Effector memory CD8-positive, alpha-beta T cell (primary cell): ENCODE results near the gene TGFBR1.

ENCODE experiments used
- ATAC-seq: fragments of 150-1000 bp; cut with Tn5 transposase; replicated peaks from 2 replicates; pipeline ENCODE4 v1.10.0; 2021; ENCODE audit warnings: mild to moderate bottlenecking, moderate library complexity
- DNase-seq, 3 experiments: peaks; one replicate each; pipeline ENCODE4 v3.0.0; 2021
- H3K27ac Mint-ChIP-seq, 2 donors: one replicate each; pipeline ENCODE4 v1.8.0; 2022; ENCODE audit warnings: mild to moderate bottlenecking in 2 of 2, mixed read lengths in 2 of 2, moderate library complexity in 2 of 2
- H3K27me3 Mint-ChIP-seq, 2 donors: one replicate each; pipeline ENCODE4 v1.8.0; 2022; ENCODE audit warnings: mixed read lengths in 2 of 2
- H3K36me3 Mint-ChIP-seq: one replicate; pipeline ENCODE4 v1.8.0; 2022; ENCODE audit warnings: mild to moderate bottlenecking, moderate library complexity, mixed read lengths; ENCODE audit not compliant: insufficient read depth
- H3K4me1 Mint-ChIP-seq, 2 donors: one replicate each; pipeline ENCODE4 v1.8.0; 2022; ENCODE audit warnings: low read depth in 2 of 2, mixed read lengths in 2 of 2
- H3K4me3 Mint-ChIP-seq, 2 donors: one replicate each; pipeline ENCODE4 v1.8.0; 2022; ENCODE audit warnings: mild to moderate bottlenecking in 2 of 2, mixed read lengths in 2 of 2, moderate library complexity in 2 of 2
- H3K9me3 Mint-ChIP-seq, 2 donors: one replicate each; pipeline ENCODE4 v1.8.0; 2022; ENCODE audit warnings: mixed read lengths in 2 of 2

TGFBR1 gene

GRCh38 chr9:99103901-99104458 is 933 bp upstream of the TGFBR1 start:
- ATAC-seq (no peak), DNase-seq (no peak)
- peak overlapping the region; percentile 82 to 86 for H3K4me3 Mint-ChIP-seq
- H3K27ac Mint-ChIP-seq = peak overlapping the region; percentile 87 to 95
- H3K4me1 Mint-ChIP-seq = peaks cover 55 to 66% of the 10 kb centered on the region in 2 donors
- no peaks in the 10 kb centered on the region for H3K27me3 Mint-ChIP-seq
- no peaks in the 10 kb centered on the region for H3K9me3 Mint-ChIP-seq
- peaks cover 11% of the 10 kb centered on the region for H3K36me3 Mint-ChIP-seq

- Mint-ChIP-seq H3K4me3 (peak overlapping the region; percentile 82 to 86), H3K36me3 (peaks cover 13% of the 10 kb centered on the region), H3K27me3 (no peaks in the 10 kb centered on the region), H3K27ac (peak overlapping the region; percentile 74 to 95), H3K9me3 (no peaks in the 10 kb centered on the region), H3K4me1 (peaks cover 54 to 66% of the 10 kb centered on the region in 2 donors)
- peak; percentile 13 for ATAC-seq
- peak in 1 of 3 experiments; percentile 15 for DNase-seq
Measured at GRCh38 chr9:99105152-99106043, 485 bp downstream of the TGFBR1 start.

GRCh38 chr9:99106044-99106375 is 1.1 kb downstream of the TGFBR1 start:
- Mint-ChIP-seq H3K36me3 (peaks cover 13% of the 10 kb centered on the region), H3K9me3 (no peaks in the 10 kb centered on the region)
- no peak for ATAC-seq

GRCh38 chr9:99107421-99107820 is 2.5 kb downstream of the TGFBR1 start:
- H3K36me3 Mint-ChIP-seq = peaks cover 13% of the 10 kb centered on the region
- H3K4me3 Mint-ChIP-seq = peak overlapping the region; percentile 72 to 81
- H3K4me1 Mint-ChIP-seq = peaks cover 60 to 67% of the 10 kb centered on the region in 2 donors
- H3K27me3 Mint-ChIP-seq = no peaks in the 10 kb centered on the region
- H3K27ac Mint-ChIP-seq = peak overlapping the region in 1 of 2 donors; percentile 1
- no peak for ATAC-seq
- DNase-seq = no peak
- H3K9me3 Mint-ChIP-seq = no peaks in the 10 kb centered on the region

More at GRCh38 chr9:99106044-99106375, 1.1 kb downstream of the TGFBR1 start:
- DNase-seq = no peak
- no peaks in the 10 kb centered on the region for H3K27me3 Mint-ChIP-seq
- H3K4me3 Mint-ChIP-seq = peak overlapping the region; percentile 72 to 81
- peak overlapping the region; percentile 46 to 74 for H3K27ac Mint-ChIP-seq
- peaks cover 50 to 60% of the 10 kb centered on the region in 2 donors for H3K4me1 Mint-ChIP-seq

- Mint-ChIP-seq H3K4me1 (peaks cover 67 to 74% of the 10 kb centered on the region in 2 donors), H3K36me3 (peaks cover 13% of the 10 kb centered on the region), H3K9me3 (no peaks in the 10 kb centered on the region), H3K4me3 (peak overlapping the region; percentile 72 to 81), H3K27ac (peak overlapping the region; percentile 53 to 92), H3K27me3 (no peaks in the 10 kb centered on the region)
- ATAC-seq (no peak), DNase-seq (no peak)
Measured at GRCh38 chr9:99108131-99108530, 3.2 kb downstream of the TGFBR1 start.

- Mint-ChIP-seq H3K4me1 (peaks cover 66 to 73% of the 10 kb centered on the region in 2 donors), H3K36me3 (peaks cover 5% of the 10 kb centered on the region), H3K9me3 (no peaks in the 10 kb centered on the region), H3K27me3 (no peaks in the 10 kb centered on the region), H3K27ac (peak overlapping the region; percentile 53 to 92), H3K4me3 (peak overlapping the region; percentile 72 to 81)
- ATAC-seq (no peak), DNase-seq (no peak)
Measured at GRCh38 chr9:99109522-99109921, 4.6 kb downstream of the TGFBR1 start.

GRCh38 chr9:99112750-99113413 is 8.0 kb downstream of the TGFBR1 start:
- H3K27me3 Mint-ChIP-seq = no peaks in the 10 kb centered on the region
- H3K27ac Mint-ChIP-seq = peak overlapping the region; percentile 63 to 89
- peaks cover 68 to 80% of the 10 kb centered on the region in 2 donors for H3K4me1 Mint-ChIP-seq
- H3K36me3 Mint-ChIP-seq = peaks cover 10% of the 10 kb centered on the region
- DNase-seq (peak; percentile 32 to 46 (median 40)), ATAC-seq (peak; percentile 95)
- no peaks in the 10 kb centered on the region for H3K9me3 Mint-ChIP-seq
- H3K4me3 Mint-ChIP-seq = peak overlapping the region; percentile 6 to 74

GRCh38 chr9:99113414-99114048 is 8.6 kb downstream of the TGFBR1 start:
- H3K27me3 Mint-ChIP-seq = no peaks in the 10 kb centered on the region
- H3K4me3 Mint-ChIP-seq = peak overlapping the region; percentile 9 to 74
- no peaks in the 10 kb centered on the region for H3K9me3 Mint-ChIP-seq
- H3K27ac Mint-ChIP-seq = peak overlapping the region; percentile 63 to 89
- H3K4me1 Mint-ChIP-seq = peaks cover 64 to 74% of the 10 kb centered on the region in 2 donors
- H3K36me3 Mint-ChIP-seq = peaks cover 13% of the 10 kb centered on the region
- DNase-seq (no peak), ATAC-seq (no peak)

- peaks cover 14% of the 10 kb centered on the region for H3K36me3 Mint-ChIP-seq
- H3K4me1 Mint-ChIP-seq = peaks cover 63 to 74% of the 10 kb centered on the region in 2 donors
- no peaks in the 10 kb centered on the region for H3K9me3 Mint-ChIP-seq
- H3K4me3 Mint-ChIP-seq = peak overlapping the region; percentile 9 to 74
- peak overlapping the region; percentile 32 to 63 for H3K27ac Mint-ChIP-seq
- ATAC-seq = no peak
- no peaks in the 10 kb centered on the region for H3K27me3 Mint-ChIP-seq
- no peak for DNase-seq
Measured at GRCh38 chr9:99114049-99114440, 9.1 kb downstream of the TGFBR1 start.

- Mint-ChIP-seq H3K4me3 (no peak overlapping the region), H3K27me3 (no peaks in the 10 kb centered on the region), H3K27ac (peak overlapping the region in 1 of 2 donors; percentile 30), H3K36me3 (peaks cover 12% of the 10 kb centered on the region), H3K4me1 (peaks cover 63 to 74% of the 10 kb centered on the region in 2 donors), H3K9me3 (no peaks in the 10 kb centered on the region)
- DNase-seq (no peak), ATAC-seq (no peak)
Measured at GRCh38 chr9:99114846-99115500, 10.1 kb downstream of the TGFBR1 start.

GRCh38 chr9:99116003-99116411 is 11.1 kb downstream of the TGFBR1 start:
- Mint-ChIP-seq H3K4me3 (no peak overlapping the region), H3K36me3 (peaks cover 12% of the 10 kb centered on the region), H3K9me3 (no peaks in the 10 kb centered on the region), H3K27ac (peak overlapping the region; percentile 1 to 33), H3K27me3 (no peaks in the 10 kb centered on the region), H3K4me1 (peaks cover 68 to 80% of the 10 kb centered on the region in 2 donors)
- ATAC-seq = no peak
- no peak for DNase-seq

- ATAC-seq (peak; percentile 100), DNase-seq (peak; percentile 36 to 41 (median 40))
- Mint-ChIP-seq H3K4me3 (peak overlapping the region; percentile 76 to 81), H3K4me1 (peaks cover 59 to 80% of the 10 kb centered on the region in 2 donors), H3K9me3 (no peaks in the 10 kb centered on the region), H3K36me3 (peaks cover 16% of the 10 kb centered on the region), H3K27ac (peak overlapping the region; percentile 68 to 78), H3K27me3 (no peaks in the 10 kb centered on the region)
Measured at GRCh38 chr9:99118782-99119466, 14.0 kb downstream of the TGFBR1 start.
